ENCODE results near the gene CPB1.

Gene CPB1

GRCh38 chr3:148856384-148856783 lies 28.8 kb downstream of the CPB1 start:
- no peaks in the 10 kb centered on the region for H3K36me3 ChIP-seq (ENCODE audit: insufficient read depth, low read length)
- H3K9me3 ChIP-seq (ENCODE audit: insufficient read depth, low read length, severe bottlenecking): no peaks in the 10 kb centered on the region
- H3K79me2 ChIP-seq (ENCODE audit: insufficient read depth, low read length): no peaks in the 10 kb centered on the region
- ATAC-seq (ENCODE audit: insufficient read depth, low read depth): no peak
- no peak overlapping the region for H3K4me2 ChIP-seq (ENCODE audit: insufficient read depth, low read length)
- no peak for TF ChIP-seq CTCF (IDR thresholded peaks at IDR 0.05; ENCODE audit: borderline replicate concordance, extremely low read depth, low read length, poor library complexity, severe bottlenecking)
- TF ChIP-seq EZH2 (IDR thresholded peaks at IDR 0.05; ENCODE audit: borderline replicate concordance, low read depth, low read length, severe bottlenecking): no peak
- no peak overlapping the region for H3K27ac ChIP-seq (ENCODE audit: low read length)
- no peak overlapping the region for H3K9ac ChIP-seq (ENCODE audit: low read depth, low read length)
- no peaks in the 10 kb centered on the region for H3K4me1 ChIP-seq (ENCODE audit: insufficient read depth, low read length)
- H3K4me3 ChIP-seq (ENCODE audit: low read depth in 1 of 2, low read length in 2 of 2): no peak overlapping the region
- H4K20me1 ChIP-seq (ENCODE audit: insufficient read depth, low read length): no peaks in the 10 kb centered on the region
- H2AFZ ChIP-seq (ENCODE audit: low read depth, low read length): no peak overlapping the region
- no peak for DNase-seq
- peaks cover 3% of the 10 kb centered on the region for H3K27me3 ChIP-seq (ENCODE audit: insufficient read depth, low read length, poor library complexity)

GRCh38 chr3:148857316-148857715 lies 29.7 kb downstream of the CPB1 start:
- H3K27ac ChIP-seq (ENCODE audit: low read length): no peak overlapping the region
- no peaks in the 10 kb centered on the region for H3K4me1 ChIP-seq (ENCODE audit: insufficient read depth, low read length)
- no peak for DNase-seq
- no peak overlapping the region for H2AFZ ChIP-seq (ENCODE audit: low read depth, low read length)
- H3K79me2 ChIP-seq (ENCODE audit: insufficient read depth, low read length): no peaks in the 10 kb centered on the region
- H3K4me3 ChIP-seq (ENCODE audit: low read depth in 1 of 2, low read length in 2 of 2): no peak overlapping the region
- no peaks in the 10 kb centered on the region for H3K9me3 ChIP-seq (ENCODE audit: insufficient read depth, low read length, severe bottlenecking)
- H3K4me2 ChIP-seq (ENCODE audit: insufficient read depth, low read length): no peak overlapping the region
- no peaks in the 10 kb centered on the region for H3K36me3 ChIP-seq (ENCODE audit: insufficient read depth, low read length)
- H4K20me1 ChIP-seq (ENCODE audit: insufficient read depth, low read length): no peaks in the 10 kb centered on the region
- no peak overlapping the region for H3K9ac ChIP-seq (ENCODE audit: low read depth, low read length)
- peaks cover 7% of the 10 kb centered on the region for H3K27me3 ChIP-seq (ENCODE audit: insufficient read depth, low read length, poor library complexity)
- TF ChIP-seq EZH2 (IDR thresholded peaks at IDR 0.05; ENCODE audit: borderline replicate concordance, low read depth, low read length, severe bottlenecking): no peak
- no peak for TF ChIP-seq CTCF (IDR thresholded peaks at IDR 0.05; ENCODE audit: borderline replicate concordance, extremely low read depth, low read length, poor library complexity, severe bottlenecking)
- ATAC-seq (ENCODE audit: insufficient read depth, low read depth): no peak

- Histone ChIP-seq H3K4me3 (ENCODE audit: low read depth in 1 of 2, low read length in 2 of 2) (no peak overlapping the region), H3K79me2 (ENCODE audit: insufficient read depth, low read length) (no peaks in the 10 kb centered on the region), H3K27me3 (ENCODE audit: insufficient read depth, low read length, poor library complexity) (peaks cover 11% of the 10 kb centered on the region), H2AFZ (ENCODE audit: low read depth, low read length) (no peak overlapping the region), H3K4me1 (ENCODE audit: insufficient read depth, low read length) (no peaks in the 10 kb centered on the region), H3K9me3 (ENCODE audit: insufficient read depth, low read length, severe bottlenecking) (no peaks in the 10 kb centered on the region), H3K36me3 (ENCODE audit: insufficient read depth, low read length) (no peaks in the 10 kb centered on the region), H3K27ac (ENCODE audit: low read length) (no peak overlapping the region), H4K20me1 (ENCODE audit: insufficient read depth, low read length) (no peaks in the 10 kb centered on the region), H3K9ac (ENCODE audit: low read depth, low read length) (no peak overlapping the region), H3K4me2 (ENCODE audit: insufficient read depth, low read length) (no peak overlapping the region)
- TF ChIP-seq EZH2 (IDR thresholded peaks at IDR 0.05; ENCODE audit: borderline replicate concordance, low read depth, low read length, severe bottlenecking): no peak
- TF ChIP-seq CTCF (IDR thresholded peaks at IDR 0.05; ENCODE audit: borderline replicate concordance, extremely low read depth, low read length, poor library complexity, severe bottlenecking): peak; percentile 72
- ATAC-seq (ENCODE audit: insufficient read depth, low read depth) (peak; percentile 64; the same call in 2 of the 3 replicates), DNase-seq (no peak)
Measured at GRCh38 chr3:148861277-148861869, 33.8 kb downstream of the CPB1 start.

All from DND-41 (cell line).